Fibroblast of villous mesenchyme (primary cell): ENCODE measurements around the gene LRFN2. TPM values are rescaled to one million over a fixed set of nuclear protein-coding genes. Genes with fewer than 3 reads are reported as not detected.

Source experiments
- DNase-seq: peaks from one replicate; pipeline ENCODE4 v3.0.0-alpha.2; 2010; ENCODE audit warnings: low read depth
- H3K4me3 ChIP-seq: 2 replicates; pipeline ENCODE4 v1.5.1; 2011; ENCODE audit warnings: low read depth, mild to moderate bottlenecking, low read length
- total RNA-seq: library from RNA; depleted of rRNA; stranded (reverse); fragments of >200 nt; gene quantifications from 2 replicates; pipeline ENCODE4 v1.2.3, GENCODE V29; 2012
- TF ChIP-seq, protein P1 (sequence below): IDR thresholded peaks from 2 replicates; pipeline ENCODE4 v1.5.1; 2012; ENCODE audit warnings: low read depth, mild to moderate bottlenecking, low read length; ENCODE audit not compliant: insufficient read depth

Gene LRFN2
- total RNA-seq, 1 donor: not detected

DNA sequence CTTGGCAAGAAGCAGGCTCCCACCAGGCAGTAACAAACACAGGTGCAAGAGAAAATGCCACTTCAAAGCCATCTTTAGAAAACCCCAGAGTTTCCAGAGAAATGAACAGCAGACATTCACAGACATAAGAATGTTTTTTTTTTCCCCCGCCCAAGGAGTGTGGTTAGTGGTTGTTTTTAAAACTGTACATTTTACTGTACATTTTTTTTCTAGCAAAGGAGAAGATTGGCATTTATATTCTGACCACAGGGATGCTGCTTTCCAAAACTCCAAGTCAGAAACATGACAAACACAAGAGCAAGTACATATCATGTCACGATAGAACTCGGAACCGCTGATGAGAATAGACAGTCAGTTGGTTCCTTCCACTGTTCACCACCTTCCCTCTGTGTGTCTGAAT lies 197.9 kb downstream of the LRFN2 start:
- TF ChIP-seq, protein P1, sequence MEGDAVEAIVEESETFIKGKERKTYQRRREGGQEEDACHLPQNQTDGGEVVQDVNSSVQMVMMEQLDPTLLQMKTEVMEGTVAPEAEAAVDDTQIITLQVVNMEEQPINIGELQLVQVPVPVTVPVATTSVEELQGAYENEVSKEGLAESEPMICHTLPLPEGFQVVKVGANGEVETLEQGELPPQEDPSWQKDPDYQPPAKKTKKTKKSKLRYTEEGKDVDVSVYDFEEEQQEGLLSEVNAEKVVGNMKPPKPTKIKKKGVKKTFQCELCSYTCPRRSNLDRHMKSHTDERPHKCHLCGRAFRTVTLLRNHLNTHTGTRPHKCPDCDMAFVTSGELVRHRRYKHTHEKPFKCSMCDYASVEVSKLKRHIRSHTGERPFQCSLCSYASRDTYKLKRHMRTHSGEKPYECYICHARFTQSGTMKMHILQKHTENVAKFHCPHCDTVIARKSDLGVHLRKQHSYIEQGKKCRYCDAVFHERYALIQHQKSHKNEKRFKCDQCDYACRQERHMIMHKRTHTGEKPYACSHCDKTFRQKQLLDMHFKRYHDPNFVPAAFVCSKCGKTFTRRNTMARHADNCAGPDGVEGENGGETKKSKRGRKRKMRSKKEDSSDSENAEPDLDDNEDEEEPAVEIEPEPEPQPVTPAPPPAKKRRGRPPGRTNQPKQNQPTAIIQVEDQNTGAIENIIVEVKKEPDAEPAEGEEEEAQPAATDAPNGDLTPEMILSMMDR: no peak
- no peak overlapping the region for H3K4me3 ChIP-seq

GRCh38 chr6:40387871-40388264 lies 199.3 kb downstream of the LRFN2 start:
- TF ChIP-seq, protein P1: no peak
- no peak overlapping the region for H3K4me3 ChIP-seq
- DNase-seq: no peak

More for the DNA sequence above, 197.9 kb downstream of the LRFN2 start:
- no peak for DNase-seq

DNA sequence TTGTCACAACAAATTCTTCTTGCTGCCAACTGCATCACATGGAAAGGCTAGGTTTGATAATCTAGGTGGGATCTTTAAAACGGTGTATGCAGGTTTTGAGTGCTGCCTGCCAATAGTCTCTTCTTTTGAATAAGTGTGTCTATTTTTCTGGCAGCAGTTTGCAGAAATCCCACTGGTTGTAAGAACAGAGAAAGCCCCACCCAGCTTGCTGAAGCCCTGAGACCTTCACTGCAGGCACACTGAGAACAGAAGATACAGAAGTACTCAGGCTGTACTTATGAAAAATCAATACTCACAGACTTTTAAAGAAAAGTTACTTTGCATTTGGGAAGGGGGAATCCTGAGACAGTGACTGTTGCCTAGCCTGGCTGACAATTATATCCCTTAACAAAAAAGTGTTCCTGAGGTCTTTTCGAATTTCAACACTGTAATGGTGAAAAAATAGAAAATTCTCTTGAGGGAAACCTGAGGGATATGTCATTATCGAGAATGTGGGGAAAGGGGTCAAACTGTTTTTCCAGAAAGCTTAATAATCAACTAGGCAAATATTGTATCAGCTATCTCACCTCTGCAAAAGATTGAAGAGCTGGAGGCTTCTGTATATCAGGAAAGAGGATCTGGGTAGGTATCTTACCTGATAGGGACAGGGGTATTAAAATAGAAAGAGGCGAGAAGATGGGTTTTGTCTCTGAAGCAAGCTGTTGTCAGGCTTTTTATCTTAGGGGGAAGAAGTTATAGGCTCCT lies 199.9 kb downstream of the LRFN2 start:
- no peak overlapping the region for H3K4me3 ChIP-seq
- TF ChIP-seq, protein P1: no peak
- DNase-seq: no peak

DNA sequence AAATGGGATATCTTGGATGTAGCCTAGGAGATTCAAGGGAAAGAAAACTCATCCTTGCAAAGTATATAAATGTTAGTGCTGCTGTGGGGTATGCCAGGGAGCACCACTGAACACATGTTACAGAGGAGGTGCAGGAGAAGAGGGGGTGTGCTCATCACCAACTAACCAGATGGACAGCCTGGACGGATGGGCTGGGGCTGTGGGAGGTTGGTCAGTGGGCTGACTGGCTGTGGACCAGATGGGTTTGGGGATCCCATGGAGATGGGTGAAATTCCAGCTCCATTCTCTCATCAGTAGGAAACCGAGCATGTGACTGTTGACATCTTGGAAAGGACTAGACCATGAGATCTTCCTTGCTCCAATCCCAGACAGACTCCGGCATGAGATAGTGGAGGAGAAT lies 201.0 kb downstream of the LRFN2 start:
- TF ChIP-seq, protein P1: no peak
- DNase-seq: no peak
- no peak overlapping the region for H3K4me3 ChIP-seq

DNA sequence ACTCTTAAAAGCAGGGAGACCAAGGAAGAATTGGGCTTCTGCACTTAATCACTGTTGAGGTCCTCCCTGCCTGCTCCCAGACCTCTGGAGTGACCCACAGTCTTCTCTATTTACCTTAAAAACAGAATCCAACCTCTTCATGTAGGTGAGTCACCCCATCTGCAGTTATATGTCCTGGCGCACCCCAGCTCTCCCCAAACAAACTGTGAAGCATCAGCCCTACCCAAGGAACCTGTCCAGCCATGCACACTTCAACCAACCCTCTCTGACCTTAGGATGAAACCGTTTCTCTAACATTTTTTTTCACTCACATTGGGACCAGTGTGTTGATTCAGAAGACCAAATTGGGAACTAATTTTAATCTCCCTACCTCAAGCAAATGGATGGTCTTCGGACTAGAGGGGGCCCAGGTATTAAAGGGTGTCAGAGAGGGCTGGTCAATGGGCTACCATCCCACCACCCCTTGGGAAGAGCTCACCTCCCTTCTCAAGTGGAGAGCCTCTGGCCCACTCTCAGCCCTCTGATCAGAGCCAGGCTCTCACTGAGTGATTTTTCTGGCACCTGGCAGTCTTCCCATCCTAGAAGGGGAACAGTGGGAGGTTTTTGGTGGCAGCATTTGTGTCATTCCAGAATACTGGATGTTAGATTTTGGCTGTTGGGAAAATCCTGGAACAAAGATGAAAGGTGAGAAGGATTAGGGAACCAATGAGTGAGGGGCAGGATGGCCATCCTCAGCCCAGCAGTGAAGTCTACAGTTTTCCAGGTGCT lies 203.6 kb downstream of the LRFN2 start:
- no peak for DNase-seq
- TF ChIP-seq, protein P1: no peak
- H3K4me3 ChIP-seq: no peak overlapping the region

DNA sequence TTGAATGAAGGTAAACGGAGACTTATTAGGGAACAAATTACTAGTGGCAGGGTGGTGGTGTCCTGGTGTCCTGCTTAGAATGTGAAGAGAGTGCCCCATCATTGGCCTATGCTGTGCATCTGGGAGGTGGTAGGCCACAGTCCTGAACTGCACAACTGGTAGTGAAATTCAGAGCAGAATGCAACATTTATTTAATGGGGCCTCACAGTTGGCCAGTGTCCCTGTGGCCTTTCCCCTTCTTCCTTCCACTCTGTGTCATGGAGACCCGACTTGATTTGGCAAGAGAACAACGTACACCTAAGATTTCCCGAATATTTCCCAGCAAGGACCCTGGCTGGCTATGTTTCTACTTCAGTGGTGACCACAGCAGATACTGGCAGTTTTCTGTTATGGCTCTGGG lies 206.9 kb downstream of the LRFN2 start:
- no peak for DNase-seq
- TF ChIP-seq, protein P1: no peak
- H3K4me3 ChIP-seq: no peak overlapping the region
